GM23338 (cell line): ENCODE data around the gene ANKRD44. TPM values are rescaled to one million over a fixed set of nuclear protein-coding genes. Genes with fewer than 3 reads are reported as not detected.

ENCODE experiments used
- ATAC-seq: fragments of 200-7000 bp; cut with Tn5 transposase; 3 replicates; pipeline ENCODE4 v1.9.1; 2020
- DNase-seq: peaks from one replicate; pipeline ENCODE4 v3.0.0-alpha.2; 2015; ENCODE audit warnings: low spot score
- H2AFZ ChIP-seq: fragments of 200-600 bp; sonication (generic); 2 replicates; pipeline ENCODE4 v1.8.0; 2016; ENCODE audit warnings: antibody characterized with exemption, mild to moderate bottlenecking, moderate library complexity
- H3F3A ChIP-seq: fragments of 200-600 bp; sonication (generic); replicated peaks from 2 replicates; pipeline ENCODE4 v1.8.0; 2017; ENCODE audit warnings: antibody characterized with exemption, mixed run types, low read depth
- H3K27ac ChIP-seq: fragments of 200-600 bp; sonication (generic); 2 replicates; pipeline ENCODE4 v1.6.1; 2016; ENCODE audit warnings: low read depth
- H3K27me3 ChIP-seq: fragments of 200-600 bp; sonication (generic); 2 replicates; pipeline ENCODE4 v1.8.0; 2016; ENCODE audit warnings: mild to moderate bottlenecking, mixed run types, moderate library complexity; ENCODE audit not compliant: insufficient read depth
- H3K36me3 ChIP-seq: fragments of 200-600 bp; sonication (generic); 2 replicates; pipeline ENCODE4 v1.8.0; 2016; ENCODE audit warnings: mild to moderate bottlenecking; ENCODE audit not compliant: insufficient read depth
- H3K4me1 ChIP-seq: fragments of 200-600 bp; sonication (generic); 2 replicates; pipeline ENCODE4 v1.8.0; 2016; ENCODE audit warnings: mild to moderate bottlenecking, moderate library complexity; ENCODE audit not compliant: insufficient read depth
- H3K4me2 ChIP-seq: fragments of 200-600 bp; sonication (generic); 2 replicates; pipeline ENCODE4 v1.7.1; 2017; ENCODE audit warnings: mixed run types
- H3K4me3 ChIP-seq: fragments of 200-600 bp; sonication (generic); 2 replicates; pipeline ENCODE4 v1.6.1; 2016; ENCODE audit warnings: mixed run types
- H3K79me2 ChIP-seq: fragments of 200-600 bp; sonication (generic); replicated peaks from 2 replicates; pipeline ENCODE4 v1.8.0; 2017; ENCODE audit warnings: mild to moderate bottlenecking; ENCODE audit not compliant: insufficient read depth
- H3K9me2 ChIP-seq: fragments of 200-600 bp; sonication (generic); 2 replicates; pipeline ENCODE4 v1.8.0; 2017; ENCODE audit not compliant: insufficient read depth
- H4K20me1 ChIP-seq: fragments of 200-600 bp; sonication (generic); replicated peaks from 2 replicates; pipeline ENCODE4 v1.8.0; 2017; ENCODE audit warnings: mild to moderate bottlenecking; ENCODE audit not compliant: insufficient read depth
- H3K27ac Mint-ChIP-seq: 2 replicates; pipeline ENCODE4 v1.8.0; 2020; ENCODE audit warnings: inconsistent platforms, mild to moderate bottlenecking, moderate library complexity, mixed read lengths
- H3K27me3 Mint-ChIP-seq: 3 replicates; pipeline ENCODE4 v1.8.0; 2022; ENCODE audit warnings: low read depth, mild to moderate bottlenecking, moderate library complexity, mixed read lengths, inconsistent platforms; ENCODE audit not compliant: insufficient read depth, poor library complexity
- H3K36me3 Mint-ChIP-seq: 3 replicates; pipeline ENCODE4 v1.8.0; 2021; ENCODE audit warnings: low read depth, mild to moderate bottlenecking, inconsistent platforms, moderate library complexity, mixed read lengths
- H3K4me1 Mint-ChIP-seq: 3 replicates; pipeline ENCODE4 v1.8.0; 2020; ENCODE audit warnings: mild to moderate bottlenecking, inconsistent platforms, mixed read lengths
- H3K4me3 Mint-ChIP-seq: 3 replicates; pipeline ENCODE4 v1.8.0; 2021; ENCODE audit warnings: moderate library complexity, mild to moderate bottlenecking, inconsistent platforms, mixed read lengths
- H3K9me3 Mint-ChIP-seq: 3 replicates; pipeline ENCODE4 v1.8.0; 2020; ENCODE audit warnings: moderate library complexity, mild to moderate bottlenecking, inconsistent platforms, mixed read lengths
- CREB1 ChIP-seq: fragments of 250-450 bp; sonication (Bioruptor Pico); IDR thresholded peaks from 2 replicates; pipeline ENCODE4 v1.5.0; 2020; ENCODE audit warnings: low read depth, mild to moderate bottlenecking, moderate library complexity
- CTCF ChIP-seq, 2 experiments: fragments of 200-600 bp in 1 of 2; sonication (generic) in 1 of 2; conservative IDR thresholded peaks; 2 replicates each; pipeline versions ENCODE4 v1.5.1 to v1.6.1; 2016 to 2017; ENCODE audit warnings: antibody characterized with exemption in 2 of 2, low read depth in 2 of 2, mild to moderate bottlenecking in 2 of 2, moderate library complexity in 1 of 2
- ETS1 ChIP-seq: IDR thresholded peaks from 2 replicates; pipeline ENCODE4 v1.6.1; 2016; ENCODE audit warnings: antibody characterized with exemption
- EZH2 ChIP-seq: fragments of 200-600 bp; sonication (generic); IDR thresholded peaks from one replicate; pipeline ENCODE4 v1.8.0; 2017; ENCODE audit warnings: antibody characterized with exemption, mild to moderate bottlenecking, low read depth; ENCODE audit not compliant: unreplicated experiment
- EZH2phosphoT487 ChIP-seq: fragments of 200-600 bp; sonication (generic); IDR thresholded peaks from one replicate; pipeline ENCODE4 v1.8.1; 2018; ENCODE audit warnings: antibody characterized with exemption; ENCODE audit not compliant: unreplicated experiment
- JUNB ChIP-seq: IDR thresholded peaks from one replicate; pipeline ENCODE4 v1.6.1; 2016; ENCODE audit warnings: antibody characterized with exemption; ENCODE audit not compliant: unreplicated experiment
- NANOG ChIP-seq: IDR thresholded peaks from 2 replicates; pipeline ENCODE4 v1.6.1; 2016; ENCODE audit warnings: antibody characterized with exemption, borderline replicate concordance
- POLR2AphosphoS5 ChIP-seq: IDR thresholded peaks from 2 replicates; pipeline ENCODE4 v1.6.1; 2016; ENCODE audit warnings: antibody characterized with exemption, low read depth
- REST ChIP-seq: IDR thresholded peaks from one replicate; pipeline ENCODE4 v1.6.1; 2018; ENCODE audit warnings: antibody characterized with exemption; ENCODE audit not compliant: unreplicated experiment
- STAT1 ChIP-seq: IDR thresholded peaks from one replicate; pipeline ENCODE4 v1.6.1; 2016; ENCODE audit warnings: antibody characterized with exemption; ENCODE audit not compliant: unreplicated experiment
- ZNF114 ChIP-seq: fragments of 250-450 bp; sonication (Bioruptor Pico); IDR thresholded peaks from 2 replicates; pipeline ENCODE4 v1.5.0; 2020; ENCODE audit warnings: mild to moderate bottlenecking, moderate library complexity
- ZNF331 ChIP-seq: fragments of 250-450 bp; sonication (Bioruptor Pico); IDR thresholded peaks from 2 replicates; pipeline ENCODE4 v1.5.0; 2020; ENCODE audit warnings: low read depth, mild to moderate bottlenecking, moderate library complexity
- ZNF462 ChIP-seq: fragments of 250-450 bp; sonication (Bioruptor Pico); IDR thresholded peaks from 2 replicates; pipeline ENCODE4 v1.5.0; 2020; ENCODE audit warnings: mild to moderate bottlenecking, moderate library complexity
- polyA plus RNA-seq: library from polyadenylated mRNA; unstranded; fragments of >200 nt; fragmentation: Nextera tagmentation; extraction: Ambion mirVana; gene quantifications from 2 replicates; pipeline ENCODE4 v1.2.1, GENCODE V29; 2016
- total RNA-seq: library from RNA; depleted of rRNA; stranded (reverse); fragments of >200 nt; shearing (Covaris generic); gene quantifications from 2 replicates; pipeline ENCODE4 v1.2.3, GENCODE V29; 2014

ANKRD44 gene
- total and polyA plus RNA-seq, 2 experiments from 2014 or later, result 0.44 to 0.56 TPM

- Mint-ChIP-seq H3K4me3 (no peak overlapping the region), H3K36me3 (peaks cover 10% of the 10 kb centered on the region; the same call in 2 of the 3 replicates), H3K9me3 (peaks cover 34% of the 10 kb centered on the region), H3K27ac (no peak overlapping the region), H3K4me1 (no peaks in the 10 kb centered on the region), H3K27me3 (peaks cover 3% of the 10 kb centered on the region)
- H3K79me2 ChIP-seq, result no peaks in the 10 kb centered on the region
- TF ChIP-seq STAT1 (no peak), CREB1 (CRISPR knock-in tag) (no peak), POLR2AphosphoS5 (no peak), EZH2phosphoT487 (no peak), NANOG (no peak), ZNF114 (CRISPR knock-in tag) (no peak), ETS1 (no peak), CTCF (conservative IDR thresholded peaks at IDR 0.05; ENCODE audit: low read depth in 2 of 2) (no peak), EZH2 (no peak), ZNF331 (CRISPR knock-in tag) (no peak), ZNF462 (CRISPR knock-in tag) (no peak), JUNB (no peak), REST (no peak)
- peaks cover 11% of the 10 kb centered on the region; the same call in 1 of the 2 replicates for H3K36me3 ChIP-seq
- no peak overlapping the region for H3K4me2 ChIP-seq
- no peaks in the 10 kb centered on the region for H3K27me3 ChIP-seq
- no peak overlapping the region for H3K27ac ChIP-seq
- ATAC-seq (no peak), DNase-seq (no peak)
- no peaks in the 10 kb centered on the region for H3K4me1 ChIP-seq
- H3F3A ChIP-seq, result no peaks in the 10 kb centered on the region
- no peaks in the 10 kb centered on the region for H3K9me2 ChIP-seq
- H3K4me3 ChIP-seq, result no peak overlapping the region
- H2AFZ ChIP-seq, result no peak overlapping the region
- no peaks in the 10 kb centered on the region for H4K20me1 ChIP-seq
These were observed 252.6 kb downstream of the ANKRD44 start for GRCh38 chr2:197057959-197058358.
